ENCODE results near the gene GRIK3.

Gene GRIK3

GRCh38 chr1:36775716-36776115 is 258.6 kb downstream of the GRIK3 start:
- TF ChIP-seq CTCF (IDR thresholded peaks at IDR 0.05; ENCODE audit: extremely low read depth, insufficient read depth, missing control alignments): no peak
- no peak for DNase-seq (ENCODE audit: low spot score)
- in situ Hi-C loops (cut with MboI; ENCODE audit: low pct_unique_long_range_greater_than_20kb, low sequenced_read_pairs, unreplicated experiment): no loop called here

- no peak for DNase-seq (ENCODE audit: low spot score)
- no peak for TF ChIP-seq CTCF (IDR thresholded peaks at IDR 0.05; ENCODE audit: extremely low read depth, insufficient read depth, missing control alignments)
- in situ Hi-C loops (cut with MboI; ENCODE audit: low pct_unique_long_range_greater_than_20kb, low sequenced_read_pairs, unreplicated experiment): no loop called here
Observed at GRCh38 chr1:36773827-36774541, 260.3 kb downstream of the GRIK3 start.

GRCh38 chr1:36772647-36773495 is 261.4 kb downstream of the GRIK3 start:
- TF ChIP-seq CTCF (IDR thresholded peaks at IDR 0.05; ENCODE audit: extremely low read depth, insufficient read depth, missing control alignments): no peak
- DNase-seq (ENCODE audit: low spot score): no peak
- in situ Hi-C loops (cut with MboI; ENCODE audit: low pct_unique_long_range_greater_than_20kb, low sequenced_read_pairs, unreplicated experiment): no loop called here

GRCh38 chr1:36771660-36772284 is 262.5 kb downstream of the GRIK3 start:
- no peak for TF ChIP-seq CTCF (IDR thresholded peaks at IDR 0.05; ENCODE audit: extremely low read depth, insufficient read depth, missing control alignments)
- in situ Hi-C loops (cut with MboI; ENCODE audit: low pct_unique_long_range_greater_than_20kb, low sequenced_read_pairs, unreplicated experiment): no loop called here
- DNase-seq (ENCODE audit: low spot score): no peak

GRCh38 chr1:36771240-36771639 is 263.1 kb downstream of the GRIK3 start:
- TF ChIP-seq CTCF (IDR thresholded peaks at IDR 0.05; ENCODE audit: extremely low read depth, insufficient read depth, missing control alignments): no peak
- in situ Hi-C loops (cut with MboI; ENCODE audit: low pct_unique_long_range_greater_than_20kb, low sequenced_read_pairs, unreplicated experiment): no loop called here

GRCh38 chr1:36769886-36770830 is 264.2 kb downstream of the GRIK3 start:
- DNase-seq (ENCODE audit: low spot score): no peak
- in situ Hi-C loops (cut with MboI; ENCODE audit: low pct_unique_long_range_greater_than_20kb, low sequenced_read_pairs, unreplicated experiment): no loop called here

More at GRCh38 chr1:36771240-36771639, 263.1 kb downstream of the GRIK3 start:
- DNase-seq (ENCODE audit: low spot score): no peak

More at GRCh38 chr1:36769886-36770830, 264.2 kb downstream of the GRIK3 start:
- no peak for TF ChIP-seq CTCF (IDR thresholded peaks at IDR 0.05; ENCODE audit: extremely low read depth, insufficient read depth, missing control alignments)
